GM19463 (cell line): ENCODE measurements around the gene KATNAL1.

ENCODE experiments used
- ATAC-seq: cut with Tn5 transposase; IDR thresholded peaks from one replicate; pipeline ENCODE4 v1.9.1; 2021; ENCODE audit warnings: mild to moderate bottlenecking, moderate library complexity; ENCODE audit not compliant: unreplicated experiment

KATNAL1 gene

DNA sequence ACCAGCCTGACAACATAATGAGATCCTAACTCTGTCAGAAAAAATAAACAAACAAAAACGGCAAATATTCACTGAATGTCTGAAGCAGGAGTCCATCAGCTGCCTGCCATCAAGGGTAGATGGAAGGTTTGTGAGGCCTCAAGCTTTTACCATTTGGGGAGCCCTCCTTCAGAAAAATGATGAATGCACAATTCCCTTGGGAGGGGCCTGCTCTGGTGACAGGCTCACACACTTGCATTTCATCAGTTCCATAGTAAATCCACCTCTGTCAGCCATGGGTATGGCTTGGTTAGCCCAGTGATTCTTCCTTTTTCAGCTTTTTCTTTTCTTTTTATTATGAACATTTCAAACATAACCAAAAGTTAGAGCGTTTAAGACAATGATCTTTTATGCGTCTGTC, 26.3 kb upstream of the KATNAL1 start:
- ATAC-seq = no peak

DNA sequence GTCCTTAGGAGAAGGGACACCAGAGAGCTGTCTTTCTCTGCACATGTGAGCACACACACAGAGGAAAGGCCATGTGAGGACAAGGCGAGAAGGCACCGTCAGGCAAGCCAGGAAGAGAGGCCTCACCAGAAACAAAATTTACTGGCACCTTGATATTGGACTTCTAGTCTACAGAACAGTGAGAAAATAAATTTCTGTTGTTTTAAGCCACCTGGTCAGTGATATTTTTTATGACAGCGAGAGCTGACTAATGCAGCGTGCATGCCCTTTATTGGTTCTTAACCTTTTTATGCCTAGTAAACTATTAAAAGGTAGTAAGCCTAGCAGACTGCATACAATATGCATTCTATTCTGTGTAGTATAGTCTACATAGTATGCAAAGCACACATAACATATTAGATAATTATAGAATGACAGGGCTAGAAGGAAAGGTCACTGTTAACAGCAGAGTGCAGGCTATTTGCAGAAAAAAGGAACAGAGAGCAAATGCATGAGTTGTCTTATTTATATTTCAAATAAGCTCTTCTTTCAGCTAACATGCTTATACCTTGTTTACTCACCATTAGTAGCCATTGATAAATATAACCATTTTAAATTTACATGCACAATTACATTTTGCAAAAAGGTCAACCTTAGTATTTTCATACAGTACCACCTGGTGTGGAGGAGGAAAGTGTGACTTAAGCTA, 25.2 kb upstream of the KATNAL1 start:
- peak; percentile 74 for ATAC-seq

DNA sequence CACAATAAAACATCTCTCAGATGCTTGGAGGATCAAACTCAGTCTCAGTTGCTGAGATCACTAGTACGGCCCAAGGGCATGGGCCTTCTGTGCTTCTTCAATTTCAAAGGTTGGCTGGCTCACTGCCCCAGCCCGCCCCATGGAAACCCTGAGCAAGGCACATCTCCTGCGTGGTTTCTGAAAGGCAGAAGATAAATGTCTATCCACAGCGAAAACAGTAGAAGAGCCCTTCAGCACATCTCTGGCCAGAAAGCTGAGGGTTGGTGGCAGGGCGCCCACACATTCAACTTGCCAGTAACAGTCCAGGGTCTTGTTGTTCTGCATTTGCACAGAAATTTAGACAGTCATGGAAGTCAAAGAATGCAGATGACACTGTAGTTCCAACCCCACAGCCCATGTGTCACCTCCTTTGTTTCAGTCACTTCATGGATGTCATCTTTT, 24.0 kb upstream of the KATNAL1 start:
- ATAC-seq = no peak

DNA sequence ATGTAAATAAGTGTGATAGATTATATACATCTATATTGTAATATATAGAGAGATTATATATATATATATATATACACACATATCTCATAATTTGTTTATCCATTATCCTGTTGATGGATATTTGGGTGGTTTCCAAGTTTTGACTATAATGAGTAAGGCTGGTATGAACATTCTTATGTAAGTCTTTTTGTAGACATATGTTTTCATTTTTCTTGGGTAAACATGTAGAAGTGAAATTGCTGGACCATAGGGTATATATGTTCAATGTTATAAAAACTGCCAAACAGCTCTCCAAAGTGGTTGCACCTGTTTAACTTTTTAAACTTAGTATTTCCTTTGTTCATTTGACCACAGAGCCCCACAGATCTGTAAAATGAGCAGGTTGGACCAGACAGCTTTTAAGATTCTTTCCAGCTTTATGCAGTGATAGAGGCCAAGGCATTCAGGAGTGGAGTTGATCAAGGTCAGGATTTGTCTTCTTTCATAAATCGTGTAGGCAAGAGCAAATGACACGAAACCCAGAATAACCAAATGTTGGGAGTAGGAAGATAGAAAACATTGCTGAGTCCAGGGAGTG, 21.7 kb upstream of the KATNAL1 start:
- ATAC-seq = no peak

DNA sequence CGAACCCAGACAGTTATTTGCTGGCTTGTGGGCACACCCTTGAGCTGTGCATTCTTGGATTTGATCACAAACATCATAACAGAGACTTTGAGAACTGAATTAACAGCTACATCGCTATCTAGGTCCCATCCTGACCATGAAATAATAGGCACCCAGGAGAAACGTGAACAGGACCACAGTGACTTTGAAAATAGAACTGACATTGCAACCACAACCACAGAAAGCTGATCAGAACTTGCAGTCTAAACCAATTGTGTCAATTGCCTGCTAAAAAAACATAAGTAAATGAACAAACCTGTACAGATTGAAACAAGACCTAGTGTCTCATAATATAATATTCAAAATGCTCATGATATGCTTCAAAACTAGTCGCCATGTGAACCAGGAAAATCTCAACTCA, 18.3 kb upstream of the KATNAL1 start:
- peak; percentile 47 for ATAC-seq

DNA sequence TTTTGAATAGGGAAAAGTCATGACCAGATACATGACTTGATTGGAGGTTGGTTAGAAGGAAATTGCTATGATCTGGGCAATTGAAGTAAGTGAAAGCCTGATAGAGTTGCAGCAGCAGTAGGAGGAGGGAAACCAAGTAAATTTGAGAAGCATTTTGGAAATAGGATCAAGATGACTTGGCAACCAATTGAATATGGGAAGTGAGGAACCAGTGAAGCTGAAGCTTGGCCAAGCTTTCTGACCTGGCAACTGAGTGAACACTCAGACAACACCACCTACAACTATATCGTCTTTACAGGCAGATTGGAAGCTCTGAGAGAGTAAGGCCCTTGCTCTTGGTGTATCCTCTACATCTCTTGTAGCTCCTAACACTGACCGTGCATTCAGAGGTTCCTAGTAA, 16.2 kb upstream of the KATNAL1 start:
- ATAC-seq = no peak

DNA sequence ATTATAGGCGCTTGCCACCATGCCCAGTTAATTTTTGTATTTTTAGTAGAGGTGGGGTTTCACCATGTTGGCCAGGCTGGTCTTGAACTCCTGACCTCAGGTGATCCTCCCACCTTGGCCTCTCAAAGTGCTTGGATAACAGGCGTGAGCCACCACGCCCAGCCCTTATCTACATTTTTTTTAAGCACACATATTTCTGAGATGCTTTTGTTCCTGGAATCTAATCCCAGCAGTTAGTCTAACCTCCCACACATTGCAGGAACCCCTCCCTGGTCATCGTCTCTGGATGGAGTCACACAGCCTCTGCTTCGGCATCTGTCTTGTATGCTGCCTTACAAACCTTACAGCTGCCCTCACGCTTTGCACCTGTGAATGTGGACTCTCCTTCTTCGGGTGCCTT, 15.1 kb upstream of the KATNAL1 start:
- ATAC-seq = no peak

DNA sequence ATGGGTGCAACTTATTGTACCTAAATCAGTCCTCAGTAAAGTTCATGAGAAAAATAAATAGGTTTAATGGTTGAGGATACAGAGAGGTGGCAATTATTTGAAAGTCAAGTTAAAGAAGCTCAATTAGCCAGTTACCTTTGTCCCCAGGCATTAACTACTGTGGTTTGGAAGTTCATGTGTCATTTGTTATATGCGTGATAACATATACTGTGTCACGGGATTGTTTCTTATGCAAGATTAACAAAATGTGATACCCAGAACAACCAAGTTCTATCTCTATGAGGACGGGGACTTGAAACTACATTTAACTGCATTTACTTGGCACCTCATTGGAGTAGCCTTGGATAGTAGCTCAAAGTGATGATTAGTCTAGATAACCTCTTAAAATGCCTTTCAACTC, 13.9 kb upstream of the KATNAL1 start:
- no peak for ATAC-seq

DNA sequence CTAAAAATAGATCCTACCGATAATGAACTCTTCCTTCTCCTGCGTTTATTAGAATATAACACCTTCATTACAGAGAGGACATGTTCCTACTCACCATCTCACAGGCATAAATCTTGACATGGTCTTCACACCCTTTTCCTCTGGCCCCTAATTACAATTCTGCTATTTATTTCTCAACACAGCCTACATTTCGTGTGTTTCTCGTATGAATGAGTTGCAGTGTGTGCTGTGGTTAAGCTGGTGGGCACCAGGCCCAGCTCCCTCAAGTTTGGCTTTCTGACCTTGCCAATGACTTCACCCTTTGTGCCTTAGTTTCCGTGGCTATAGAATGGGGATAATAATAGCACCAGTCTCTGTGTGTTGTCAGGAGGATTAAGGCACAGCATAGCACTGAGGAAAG, 12.3 kb upstream of the KATNAL1 start:
- no peak for ATAC-seq

DNA sequence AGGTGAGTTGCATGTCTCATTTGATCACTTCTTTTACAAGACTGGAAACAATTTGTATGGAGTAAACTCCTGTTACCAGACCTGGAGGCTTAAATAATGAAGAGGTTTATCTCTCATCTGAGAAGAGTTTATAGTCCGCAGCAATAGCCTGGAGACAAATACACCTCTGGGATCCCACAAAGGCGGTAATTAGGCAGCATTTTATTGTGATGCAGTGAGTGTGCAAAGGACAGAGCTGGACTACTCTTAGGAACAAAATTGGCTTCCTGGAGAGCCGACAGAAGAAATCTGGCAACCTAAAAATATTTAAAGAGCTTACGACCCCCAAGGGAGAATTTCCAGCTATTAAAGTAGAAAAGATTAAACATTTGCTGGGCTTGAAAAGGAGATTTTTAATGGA, 11.8 kb upstream of the KATNAL1 start:
- no peak for ATAC-seq

DNA sequence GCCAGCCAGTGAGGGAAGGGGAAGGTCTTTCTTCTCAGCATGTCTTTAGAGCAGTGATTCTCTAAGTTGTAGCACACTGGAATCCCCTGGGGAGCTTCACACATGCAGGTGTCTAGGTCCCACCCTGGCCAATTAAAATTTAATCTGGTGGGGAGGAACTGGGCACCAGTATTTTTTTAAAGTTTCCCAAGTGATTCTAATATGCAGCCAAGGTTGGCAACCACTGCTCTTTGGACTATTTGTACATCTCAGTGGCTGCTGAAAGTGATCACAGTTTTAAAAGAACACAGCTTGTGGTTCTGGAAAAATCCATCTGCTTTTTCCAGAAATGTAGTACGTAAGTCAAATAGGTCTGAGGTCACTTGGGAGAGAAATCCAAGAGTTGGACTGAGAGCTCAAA, 10.7 kb upstream of the KATNAL1 start:
- ATAC-seq = no peak

DNA sequence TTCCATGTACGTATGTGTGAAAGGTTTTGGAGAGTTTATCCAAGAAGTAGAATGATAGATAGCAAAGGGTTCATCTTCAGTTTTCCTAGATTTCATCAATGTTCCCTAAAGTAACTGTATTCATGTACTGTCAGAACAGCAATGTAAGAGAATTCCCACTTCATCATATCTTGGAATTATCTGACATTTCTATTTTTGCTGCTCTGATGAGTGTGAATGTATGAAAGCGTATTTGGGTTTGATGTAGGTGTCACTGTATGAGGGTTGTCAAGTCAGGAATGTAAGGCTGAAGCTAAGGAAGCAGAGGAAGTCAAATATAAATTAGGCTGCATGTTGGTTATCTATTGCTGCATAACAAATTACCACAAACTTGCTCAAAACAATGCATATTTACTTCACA, 7.2 kb upstream of the KATNAL1 start:
- ATAC-seq = no peak

DNA sequence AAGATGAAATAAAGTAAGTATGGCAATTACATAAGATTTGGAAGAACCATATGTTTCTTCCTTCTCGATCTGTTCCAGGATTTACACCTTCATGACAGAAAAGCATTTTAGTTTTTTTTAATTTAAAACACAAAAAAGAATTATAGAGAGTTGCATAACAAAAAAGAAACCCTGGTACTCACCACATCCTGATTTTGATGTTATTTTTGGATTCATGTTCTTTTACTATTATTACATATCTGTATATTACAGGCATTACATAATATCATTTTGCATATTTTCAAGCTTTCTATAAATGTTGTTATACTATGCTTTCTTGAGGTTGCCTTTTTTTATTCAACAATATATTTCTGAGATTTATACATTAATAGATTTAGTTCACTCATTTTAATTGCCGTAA, 6.7 kb upstream of the KATNAL1 start:
- ATAC-seq = no peak

DNA sequence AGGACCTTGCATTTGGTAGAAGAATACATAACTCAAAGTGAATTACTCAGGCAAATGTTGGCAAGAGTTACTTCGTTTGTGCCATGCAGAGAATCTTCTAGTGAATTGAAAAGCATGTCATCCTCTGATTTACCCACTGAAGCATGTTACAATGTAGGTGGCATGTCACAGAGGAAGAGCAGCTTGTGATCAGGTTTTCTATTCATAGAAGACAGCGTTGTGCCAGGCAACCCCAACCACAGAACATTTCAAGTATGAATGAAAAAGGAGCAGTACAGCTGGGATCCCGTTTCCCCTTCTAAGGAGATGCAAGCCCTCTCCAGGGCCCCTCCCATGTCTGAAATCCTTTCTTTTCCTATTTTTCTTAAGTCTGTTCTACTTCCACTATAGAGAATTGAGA, 6.0 kb upstream of the KATNAL1 start:
- peak; percentile 57 for ATAC-seq

DNA sequence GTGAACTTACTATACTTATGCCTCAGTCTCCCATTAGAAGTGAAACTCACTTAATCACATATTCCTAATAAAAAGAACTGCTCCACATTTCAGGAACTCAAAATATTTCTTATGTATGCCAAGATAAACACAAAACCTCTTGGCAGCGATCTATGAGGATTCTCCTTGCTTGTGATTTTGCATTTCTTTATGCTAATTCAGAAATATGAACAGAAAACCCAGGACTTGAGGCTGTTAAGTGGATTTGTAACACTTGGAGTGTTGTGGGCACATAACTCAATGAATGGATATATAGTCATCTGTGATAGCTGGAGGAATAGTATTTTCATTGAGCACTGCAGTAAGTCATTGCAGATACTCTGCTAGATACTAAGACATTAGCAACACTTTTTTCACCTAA, 5.6 kb upstream of the KATNAL1 start:
- ATAC-seq = no peak

DNA sequence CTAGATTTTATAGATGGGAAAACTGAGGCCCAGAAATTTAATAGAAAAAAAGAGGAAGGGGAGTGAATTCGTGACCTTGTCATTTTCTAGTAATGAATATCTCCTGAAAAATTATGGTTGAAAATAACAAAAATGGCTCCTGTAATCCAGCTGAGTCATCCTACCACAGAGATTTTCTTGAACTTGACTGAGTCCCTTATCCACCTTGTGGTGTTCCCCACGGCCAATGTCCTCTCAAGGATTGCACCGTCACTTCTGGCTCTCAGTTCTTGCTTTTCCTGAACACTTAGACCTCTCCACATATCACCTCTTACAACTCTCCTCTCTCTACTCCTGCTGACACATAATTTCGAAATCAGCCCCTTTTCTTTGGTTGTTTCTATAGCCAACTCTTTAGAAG, 1.2 kb upstream of the KATNAL1 start:
- no peak for ATAC-seq

DNA sequence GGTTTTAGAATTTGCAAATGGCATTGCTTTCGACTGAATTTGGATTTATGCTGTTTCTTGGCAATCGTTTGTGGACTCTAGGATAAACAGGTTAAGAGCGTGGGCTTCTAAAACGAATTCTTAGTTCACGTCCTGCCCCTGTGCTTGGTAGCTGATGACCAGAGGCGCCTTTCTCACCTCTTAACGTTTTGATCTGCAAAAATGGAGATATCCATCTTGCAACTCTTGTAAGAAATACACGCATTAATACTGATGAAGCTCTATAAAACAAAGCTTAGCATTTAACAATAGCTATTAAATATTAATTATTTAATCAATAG, 580 bp upstream of the KATNAL1 start:
- ATAC-seq = no peak

DNA sequence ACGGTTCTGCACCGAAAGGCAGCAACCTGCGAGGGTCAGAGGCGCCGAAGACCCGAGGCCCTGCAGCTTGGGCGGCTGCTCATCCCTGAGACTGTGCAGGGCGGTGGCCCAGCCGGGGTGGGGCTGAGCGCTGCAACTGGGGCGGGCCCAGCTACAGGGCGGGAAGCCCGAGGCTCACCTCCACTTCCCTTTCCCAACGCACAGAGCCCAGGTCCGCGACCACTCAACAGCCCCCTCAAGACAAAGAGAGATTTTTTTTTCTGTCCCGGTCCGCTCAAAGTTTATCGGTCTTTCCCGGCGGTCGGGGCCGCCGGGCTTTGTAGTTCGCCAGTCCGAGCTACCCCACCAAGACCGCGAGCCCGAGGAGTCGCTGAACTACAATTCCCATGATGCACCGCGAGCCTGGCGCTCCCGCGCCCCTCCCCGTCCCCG, 573 bp downstream of the KATNAL1 start:
- ATAC-seq = peak; percentile 79

DNA sequence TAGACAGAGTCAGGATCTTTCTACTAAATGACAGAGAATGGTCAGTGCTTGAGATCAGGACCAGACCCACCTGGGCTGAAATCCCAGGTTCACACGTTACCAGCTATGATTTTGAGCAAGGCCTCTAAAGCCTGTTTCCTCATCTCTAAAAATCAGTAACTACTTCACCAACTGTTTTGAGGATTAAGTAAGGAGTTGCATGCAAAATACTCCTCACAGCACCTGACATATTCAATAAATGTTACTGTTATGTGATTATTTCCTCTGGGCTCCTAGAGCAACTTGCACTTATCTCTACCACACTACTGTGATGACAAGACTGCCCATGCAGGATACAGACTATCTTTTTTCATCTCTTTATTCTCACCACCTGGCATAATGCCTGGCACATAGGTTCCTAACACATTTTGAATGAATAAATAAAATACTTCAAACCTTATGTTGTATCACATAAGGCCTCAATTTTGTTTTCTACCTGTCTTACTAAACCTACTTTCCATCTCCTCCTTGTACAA, 1.8 kb downstream of the KATNAL1 start:
- no peak for ATAC-seq

DNA sequence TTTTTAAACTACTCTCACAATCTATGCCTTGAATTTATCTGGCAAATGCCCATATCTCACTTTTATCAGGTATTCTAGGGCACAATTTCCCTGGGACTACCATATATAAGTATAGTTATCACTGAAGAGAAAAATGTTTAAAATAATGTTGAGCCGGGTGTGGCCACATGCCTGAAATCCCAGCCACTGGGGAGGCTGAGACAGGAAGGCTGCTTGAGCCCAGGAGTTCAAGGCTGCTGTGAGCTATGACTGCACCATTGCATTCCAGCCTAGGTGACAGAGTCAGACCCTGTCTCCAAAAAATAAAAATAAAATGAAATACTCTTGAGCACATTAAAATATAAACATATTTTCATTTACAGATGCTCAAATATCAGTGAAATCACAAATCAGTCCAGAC, 4.1 kb downstream of the KATNAL1 start:
- ATAC-seq = no peak

DNA sequence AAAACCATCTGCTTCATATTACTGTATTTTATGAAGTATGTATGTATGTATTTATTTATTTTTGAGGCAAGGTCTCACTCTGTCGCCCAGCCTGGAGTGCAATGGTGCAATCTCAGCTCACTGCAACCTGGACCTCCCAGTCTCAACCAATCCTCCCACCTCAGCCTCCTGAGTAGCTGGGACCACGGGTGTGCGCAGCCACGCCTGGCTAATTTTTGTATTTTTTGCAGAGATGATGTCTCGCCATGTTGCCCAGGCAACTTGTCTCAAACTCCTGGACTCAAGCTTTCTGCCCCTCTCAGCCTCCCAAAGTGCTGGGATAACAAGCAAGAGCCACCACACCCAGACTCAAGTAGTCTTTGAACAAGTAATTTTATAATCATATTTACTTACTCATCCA, 5.5 kb downstream of the KATNAL1 start:
- ATAC-seq = no peak

DNA sequence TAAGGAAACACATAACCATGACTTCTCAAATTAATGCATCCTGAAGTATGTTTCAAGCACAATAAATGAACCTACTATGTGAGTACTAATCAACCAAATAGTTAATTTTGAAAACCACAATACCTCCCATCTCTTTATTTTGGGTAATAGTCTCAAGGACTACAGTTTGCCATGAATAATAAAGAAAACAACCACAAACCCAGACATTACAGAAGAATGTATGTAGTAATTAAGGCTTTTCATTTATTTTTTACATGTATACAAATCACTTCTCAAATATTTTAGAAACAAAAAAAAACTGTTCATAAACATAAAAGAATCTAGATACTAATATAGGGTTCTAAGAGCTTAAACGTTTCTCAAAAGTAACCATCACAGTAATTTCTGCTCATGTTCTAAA, 6.8 kb downstream of the KATNAL1 start:
- ATAC-seq = no peak

DNA sequence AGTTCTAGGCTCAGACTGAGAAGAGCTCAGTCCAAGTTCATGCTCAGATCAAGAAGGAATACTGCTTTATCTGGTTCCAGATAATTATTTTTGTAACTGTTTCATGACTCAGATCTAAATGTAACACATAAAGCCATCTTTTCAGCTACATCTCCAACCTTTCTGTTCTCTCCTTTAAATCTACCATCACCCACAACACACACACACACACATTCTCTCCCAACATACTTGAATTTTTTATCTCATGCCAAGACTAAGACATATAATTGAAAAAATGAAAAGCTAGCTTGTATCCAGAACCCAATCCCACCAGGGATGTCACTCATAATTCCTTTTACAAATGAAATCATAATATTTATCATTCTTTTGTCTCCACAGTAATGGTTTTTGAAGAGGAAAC, 7.6 kb downstream of the KATNAL1 start:
- ATAC-seq = no peak
